GM21367 (cell line): ENCODE results near the gene GTF3C1.
A peak's percentile ranks its signal among the peaks of the same experiment; 100 is the strongest.
"Not testable (repeated sequence)": the region's sequence is repeated elsewhere in the genome, so short reads cannot be mapped to it uniquely, and the experiment has no call there.

Source experiments
- ATAC-seq: cut with Tn5 transposase; IDR thresholded peaks from one replicate; pipeline ENCODE4 v1.9.1; 2021; ENCODE audit not compliant: unreplicated experiment

Gene GTF3C1

GRCh38 chr16:27465483-27465879 lies 84.2 kb downstream of the GTF3C1 start:
- no peak for ATAC-seq

DNA sequence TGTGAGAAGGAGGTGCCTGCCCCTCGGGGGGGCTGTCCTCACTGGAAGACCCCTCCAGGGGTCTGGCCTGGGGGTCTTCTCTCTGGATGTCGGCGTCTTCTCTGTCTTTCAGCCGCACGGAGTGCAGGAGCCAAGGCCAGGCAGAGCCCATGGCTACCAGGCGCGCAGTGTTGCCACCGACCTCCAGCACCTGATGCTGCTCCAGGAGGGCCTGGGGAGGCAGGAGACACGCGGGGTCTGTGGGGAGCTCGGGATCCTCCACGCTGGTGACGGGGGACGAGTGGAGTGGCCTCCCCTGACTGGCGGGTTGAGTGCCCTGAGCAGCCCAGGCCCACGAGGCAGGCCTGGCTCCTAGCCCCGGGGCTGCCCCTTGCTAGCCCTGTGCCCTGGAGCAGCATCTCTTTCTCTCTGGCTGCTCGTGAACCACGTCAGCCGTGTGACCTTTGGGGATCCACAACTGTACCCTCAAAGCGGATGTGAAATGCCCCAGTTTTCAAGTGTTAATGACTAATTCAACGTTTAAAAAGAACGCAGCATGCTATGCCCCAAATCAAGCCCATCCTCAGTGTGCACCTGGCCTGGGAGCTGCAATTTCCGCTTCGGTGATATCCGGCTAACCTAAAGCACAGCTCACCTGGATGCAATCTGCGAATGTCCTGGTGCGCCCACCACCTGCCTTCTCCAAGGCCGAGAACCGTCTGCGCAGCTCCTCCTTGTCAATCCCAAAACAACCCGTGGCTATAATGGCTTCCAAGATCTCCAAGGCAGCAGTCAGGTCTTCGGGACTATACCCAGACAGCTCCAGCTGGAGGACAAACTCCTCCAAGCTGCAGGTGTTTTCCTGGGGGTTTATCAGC lies 84.9 kb downstream of the GTF3C1 start:
- ATAC-seq: no peak

DNA sequence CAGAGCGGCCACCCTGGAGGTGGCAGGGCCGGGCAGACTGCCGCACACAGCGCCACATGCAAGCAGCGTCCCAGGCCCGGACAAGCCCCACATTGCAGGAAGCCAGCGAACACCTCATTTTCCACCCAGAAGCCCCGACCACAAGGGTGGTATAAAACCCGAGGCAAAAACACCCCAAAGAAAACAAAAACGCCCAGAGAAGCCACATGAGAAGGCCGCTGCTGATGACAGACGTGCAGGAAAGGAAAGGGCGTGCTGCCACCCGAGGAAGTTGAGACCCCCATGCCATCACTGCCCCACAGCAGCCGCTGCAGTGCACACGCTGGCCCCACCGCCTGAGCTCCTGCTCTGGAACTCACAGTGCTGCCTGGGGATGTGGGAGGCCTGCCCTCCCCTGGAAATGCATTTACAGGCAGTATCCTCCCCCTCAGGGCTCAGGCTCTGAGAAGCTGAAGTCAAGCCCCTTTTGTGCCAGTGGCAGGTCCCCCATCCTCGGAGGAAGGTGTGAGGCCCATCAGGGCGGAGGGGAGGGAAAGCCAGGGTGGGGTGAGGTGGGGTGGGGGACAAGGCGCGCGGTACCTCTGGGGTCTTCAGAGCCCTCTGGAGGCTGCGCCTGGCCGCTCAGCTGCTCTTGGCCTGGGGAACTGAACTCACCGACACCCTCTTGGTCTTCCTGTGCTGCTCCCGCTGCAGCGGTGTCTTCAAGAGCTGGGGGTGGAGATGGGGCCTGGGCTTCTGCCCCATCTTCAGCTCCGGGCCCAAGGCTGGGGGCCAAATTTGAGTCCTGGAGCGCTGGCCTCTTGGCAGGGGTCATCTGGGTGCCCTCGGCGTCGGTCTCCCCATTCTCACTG lies 85.7 kb downstream of the GTF3C1 start:
- no peak for ATAC-seq

DNA sequence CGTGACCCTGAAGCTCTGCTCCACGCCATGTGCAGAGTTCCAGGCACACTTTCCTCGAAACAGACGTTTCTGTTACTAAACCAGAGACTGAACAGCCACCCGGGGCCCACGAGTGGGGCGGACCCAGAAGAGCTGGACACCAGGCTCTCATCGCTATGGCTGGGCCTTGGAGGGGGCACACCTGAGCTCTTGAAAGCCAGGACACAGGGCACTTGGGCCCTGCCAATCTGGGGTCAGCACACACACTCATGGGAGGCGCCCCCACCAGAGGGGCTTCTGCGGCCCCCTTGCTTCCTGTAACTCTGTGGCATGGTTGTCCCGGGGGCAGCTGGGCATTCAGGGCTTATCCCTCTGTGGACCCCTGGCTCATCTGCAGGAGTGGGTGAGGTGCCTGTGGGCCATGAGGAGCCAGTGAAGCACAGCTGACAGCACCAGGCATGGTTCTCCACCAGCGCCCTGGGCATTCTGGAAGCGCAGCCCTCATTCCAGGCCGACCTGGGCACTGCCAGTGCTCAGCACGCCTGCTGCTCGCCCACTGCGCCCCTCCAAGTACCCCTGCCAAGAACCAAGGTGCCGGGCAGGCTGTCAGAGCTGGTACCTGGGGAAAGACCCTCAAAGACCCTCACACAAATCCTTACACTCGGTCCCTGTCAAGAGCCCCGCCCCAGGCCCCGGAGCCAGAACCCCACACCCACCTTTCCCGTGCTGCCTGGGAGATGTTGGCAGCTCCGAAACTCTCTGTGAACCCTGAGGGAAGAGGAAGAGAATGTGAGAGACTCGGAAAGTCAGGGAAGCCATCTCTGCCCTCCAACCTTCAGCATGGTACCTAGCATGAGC lies 86.6 kb downstream of the GTF3C1 start:
- ATAC-seq: no peak

- no peak for ATAC-seq
These were observed 87.4 kb downstream of the GTF3C1 start for GRCh38 chr16:27462200-27462845.

- ATAC-seq: no peak
These were observed 88.1 kb downstream of the GTF3C1 start for GRCh38 chr16:27461483-27462171.

DNA sequence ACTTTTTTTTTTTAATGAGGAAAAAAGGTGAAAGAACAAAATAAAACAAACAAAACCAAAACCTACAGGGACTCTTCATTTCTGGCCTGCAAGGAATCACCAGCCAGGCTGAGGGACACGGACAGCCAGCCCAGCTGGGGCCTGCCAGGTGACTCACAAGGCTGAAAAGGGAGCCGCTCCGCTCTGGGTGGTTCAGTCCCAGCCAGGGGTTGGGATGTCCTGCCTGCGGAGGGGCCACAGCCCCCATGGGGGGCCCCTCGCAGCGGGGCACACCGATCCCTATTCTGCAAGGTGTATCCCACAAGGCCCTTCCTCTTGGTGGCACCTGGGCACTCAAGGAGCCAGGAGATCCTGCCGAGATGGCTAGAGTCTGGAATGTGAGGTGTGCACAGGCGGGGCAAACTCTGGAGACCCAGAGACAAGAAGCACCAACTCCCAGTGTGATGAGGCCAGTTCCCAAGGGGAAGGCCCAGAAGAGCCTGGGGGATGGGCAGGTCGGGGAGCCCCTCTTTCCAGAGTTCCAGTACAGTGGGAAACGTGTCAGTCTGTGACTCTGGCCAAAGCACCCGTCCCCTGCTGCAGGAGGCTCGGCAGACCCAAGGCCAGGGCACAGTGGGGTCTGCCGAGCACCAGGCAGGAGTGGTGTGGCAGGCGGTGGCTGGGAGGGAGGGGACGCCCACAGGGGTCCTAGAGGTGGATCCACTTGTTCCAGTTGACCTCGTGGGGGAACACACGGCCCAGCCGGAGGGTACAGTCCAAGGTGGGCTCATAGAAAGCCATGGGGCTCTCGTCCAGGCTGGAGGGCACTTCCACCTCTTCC lies 88.8 kb downstream of the GTF3C1 start:
- ATAC-seq: no peak

- no peak for ATAC-seq
These were observed 89.5 kb downstream of the GTF3C1 start for GRCh38 chr16:27460213-27460612.

GRCh38 chr16:27458987-27459688 lies 90.6 kb downstream of the GTF3C1 start:
- no peak for ATAC-seq

GRCh38 chr16:27458258-27458657 lies 91.5 kb downstream of the GTF3C1 start:
- ATAC-seq: no peak

DNA sequence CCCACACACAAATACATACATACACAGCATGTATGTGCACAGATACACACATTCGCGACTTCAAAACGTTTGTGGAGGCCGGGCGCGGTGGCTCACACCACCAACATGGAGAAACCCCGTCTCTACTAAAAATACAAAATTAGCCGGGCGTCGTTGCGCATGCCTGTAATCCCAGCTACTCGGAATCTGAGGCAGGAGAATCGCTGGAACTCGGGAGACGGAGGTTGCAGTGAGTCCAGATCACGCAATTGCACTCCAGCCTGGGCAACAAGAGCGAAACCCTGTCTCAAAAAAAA lies 92.2 kb downstream of the GTF3C1 start:
- not testable (repeated sequence) for ATAC-seq

- no peak for ATAC-seq
These were observed 94.0 kb downstream of the GTF3C1 start for GRCh38 chr16:27455700-27456099.

GRCh38 chr16:27453494-27453825 lies 96.3 kb downstream of the GTF3C1 start:
- ATAC-seq: no peak

GRCh38 chr16:27452569-27453493 lies 96.9 kb downstream of the GTF3C1 start:
- ATAC-seq: no peak

GRCh38 chr16:27450196-27450549 lies 99.5 kb downstream of the GTF3C1 start:
- no peak for ATAC-seq

DNA sequence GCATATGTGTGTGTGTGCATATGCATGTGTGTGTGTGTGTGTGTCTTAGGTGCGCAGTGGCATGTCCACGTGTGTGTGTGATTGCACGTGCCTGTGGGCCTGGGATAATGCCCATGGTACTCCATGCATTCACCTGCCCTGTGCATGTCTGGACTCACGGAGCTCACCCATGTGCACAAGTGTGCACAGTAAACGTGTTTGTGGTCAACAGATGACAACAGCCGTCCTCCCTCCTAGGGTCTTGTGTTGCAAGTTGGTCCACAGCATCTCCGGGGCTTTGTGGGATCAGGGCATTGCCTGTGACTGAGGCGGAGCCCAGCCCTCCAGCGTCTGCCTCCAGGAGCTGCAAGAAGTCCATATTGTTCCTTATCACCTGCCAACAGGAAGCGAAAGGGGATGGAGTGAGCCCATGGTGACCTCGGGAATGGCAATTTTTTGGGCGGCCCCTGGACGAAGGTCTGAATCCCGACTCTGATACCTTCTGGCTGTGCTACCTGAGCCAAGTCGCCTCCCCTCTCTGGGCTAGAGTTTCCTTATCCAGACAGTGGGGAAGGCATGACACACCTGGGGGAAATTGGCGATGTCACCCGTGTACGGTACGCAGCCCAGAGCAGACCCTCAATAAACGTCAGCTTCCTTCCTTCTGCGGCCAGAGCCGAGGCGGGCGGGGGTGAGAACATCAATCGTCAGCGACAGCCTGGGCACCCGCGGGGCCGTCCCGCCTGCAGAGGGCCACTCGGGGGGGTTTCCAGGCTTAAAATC lies 100.1 kb downstream of the GTF3C1 start:
- peak; percentile 36 for ATAC-seq
